Thyroid gland (tissue), 4 donors: ENCODE measurements around the gene SCN4A. TPM values are rescaled to one million over a fixed set of nuclear protein-coding genes. Genes with fewer than 3 reads are reported as not detected.
A peak's percentile ranks its signal among the peaks of the same experiment; 100 is the strongest.

Experiments
- DNase-seq, 2 donors: peaks; one replicate each; pipeline ENCODE4 v3.0.0-alpha.2; 2019
- H3K27ac ChIP-seq, 3 donors: fragments of 200-600 bp; sonication (generic); 1 replicate in 2 of 3; 2 replicates in 1 of 3; pipeline ENCODE4 v1.5.1; 2016 to 2019; ENCODE audit warnings: mild to moderate bottlenecking in 1 of 3, moderate library complexity in 1 of 3
- H3K27me3 ChIP-seq: fragments of 200-600 bp; sonication (generic); one replicate; pipeline ENCODE4 v1.5.1; 2019
- H3K36me3 ChIP-seq, 2 donors: fragments of 200-600 bp; sonication (generic); one replicate each; pipeline ENCODE4 v1.5.1; 2016 to 2019
- H3K4me1 ChIP-seq, 2 donors: fragments of 200-600 bp; sonication (generic); one replicate each; pipeline ENCODE4 v1.5.1; 2017 to 2019
- H3K4me3 ChIP-seq, 3 donors: fragments of 200-600 bp; sonication (generic); replicated peaks in 1 of 3; 1 replicate in 2 of 3; 2 replicates in 1 of 3; pipeline ENCODE4 v1.5.1; 2016; ENCODE audit warnings: mild to moderate bottlenecking in 1 of 3
- H3K9me3 ChIP-seq: fragments of 200-600 bp; sonication (generic); one replicate; pipeline ENCODE4 v1.5.1; 2017
- CTCF ChIP-seq, 6 experiments: fragments of 200-600 bp in 3 of 6; fragments of 450-650 bp in 3 of 6; sonication (generic) in 3 of 6; IDR thresholded peaks; one replicate each; pipeline ENCODE4 v1.5.1; 2016 to 2019; ENCODE audit warnings: antibody characterized with exemption in 6 of 6, mild to moderate bottlenecking in 2 of 6, inconsistent platforms in 1 of 6, moderate library complexity in 1 of 6
- POLR2A ChIP-seq, 2 donors: fragments of 450-650 bp; IDR thresholded peaks; one replicate each; pipeline ENCODE4 v1.6.1; 2017; ENCODE audit warnings: antibody characterized with exemption in 2 of 2, mild to moderate bottlenecking in 2 of 2, moderate library complexity in 1 of 2
- WGBS, 2 donors: methylation state at CpG; one replicate each; pipeline ENCODE4 v1.1.5; 2017; 5-methylcytosine and 5-hydroxymethylcytosine counted together
- intact Hi-C: fragments of 100-400 bp; cut with DNase I; formaldehyde crosslinking; loops from one replicate; pipeline ENCODE4 v1.15.1; 2023
- total RNA-seq, 4 donors: library from RNA; depleted of rRNA; stranded (reverse); fragments of >200 nt; gene quantifications; one replicate each; pipeline ENCODE4 v1.2.3, GENCODE V29; 2016

SCN4A gene
- total RNA-seq, 4 donors from 2014 or later = 2.4 to 7.1 (median 4.0) TPM

GRCh38 chr17:64016231-64016784, 43.6 kb upstream of the SCN4A start:
- peak overlapping the region in 2 of 3 donors; percentile 31 to 47 for H3K27ac ChIP-seq
- H3K4me3 ChIP-seq = no peak overlapping the region
- intact Hi-C loops = no loop called here

GRCh38 chr17:64015447-64015846, 42.7 kb upstream of the SCN4A start:
- intact Hi-C loops = no loop called here
- Histone ChIP-seq H3K9me3 (no peaks in the 10 kb centered on the region), H3K4me3 (no peak overlapping the region), H3K27me3 (no peaks in the 10 kb centered on the region), H3K36me3 (no peaks in the 10 kb centered on the region), H3K4me1 (peaks cover 0 to 4% of the 10 kb centered on the region in 2 donors), H3K27ac (peak overlapping the region in 2 of 3 donors; percentile 31 to 47)
- 89 to 91% methylated on average over 6 of the region's 6 CpGs for WGBS, 2 donors
- DNase-seq = no peak
- TF ChIP-seq CTCF (IDR thresholded peaks at IDR 0.05) (no peak), POLR2A (IDR thresholded peaks at IDR 0.05) (no peak)

More at GRCh38 chr17:64016231-64016784, 43.6 kb upstream of the SCN4A start:
- 73 to 75% methylated on average over 5 of the region's 5 CpGs for WGBS, 2 donors
- H3K27me3 ChIP-seq = no peaks in the 10 kb centered on the region
- H3K4me1 ChIP-seq = peaks cover 0 to 4% of the 10 kb centered on the region in 2 donors
- TF ChIP-seq POLR2A (IDR thresholded peaks at IDR 0.05) = no peak
- TF ChIP-seq CTCF (IDR thresholded peaks at IDR 0.05) = peak in 1 of 6 experiments; percentile 20
- DNase-seq = no peak
- H3K36me3 ChIP-seq = no peaks in the 10 kb centered on the region
- H3K9me3 ChIP-seq = no peaks in the 10 kb centered on the region

GRCh38 chr17:64009571-64010402, 37.1 kb upstream of the SCN4A start:
- H3K4me1 ChIP-seq = peaks cover 17 to 41% of the 10 kb centered on the region in 2 donors
- no peaks in the 10 kb centered on the region for H3K36me3 ChIP-seq
- no peak for DNase-seq
- no peak overlapping the region for H3K4me3 ChIP-seq
- no peak overlapping the region for H3K27ac ChIP-seq
- H3K27me3 ChIP-seq = no peaks in the 10 kb centered on the region
- intact Hi-C loops = no loop called here
- no peaks in the 10 kb centered on the region for H3K9me3 ChIP-seq
- 65 to 73% methylated on average over 8 of the region's 8 CpGs for WGBS, 2 donors
- TF ChIP-seq CTCF (IDR thresholded peaks at IDR 0.05) = no peak
- TF ChIP-seq POLR2A (IDR thresholded peaks at IDR 0.05) = no peak

- Histone ChIP-seq H3K4me3 (no peak overlapping the region), H3K27ac (no peak overlapping the region), H3K27me3 (no peaks in the 10 kb centered on the region), H3K9me3 (no peaks in the 10 kb centered on the region), H3K36me3 (no peaks in the 10 kb centered on the region), H3K4me1 (peaks cover 17 to 43% of the 10 kb centered on the region in 2 donors)
- WGBS, 2 donors = 65 to 70% methylated on average over 4 of the region's 4 CpGs
- DNase-seq = no peak
- intact Hi-C loops = no loop called here
- TF ChIP-seq POLR2A (IDR thresholded peaks at IDR 0.05) = no peak
- TF ChIP-seq CTCF (IDR thresholded peaks at IDR 0.05) = no peak
Observed at GRCh38 chr17:64008830-64009229, 36.1 kb upstream of the SCN4A start.

GRCh38 chr17:64008346-64008745, 35.6 kb upstream of the SCN4A start:
- H3K9me3 ChIP-seq = no peaks in the 10 kb centered on the region
- peaks cover 17 to 43% of the 10 kb centered on the region in 2 donors for H3K4me1 ChIP-seq
- H3K27ac ChIP-seq = peak overlapping the region in 1 of 3 donors; percentile 10
- WGBS, 2 donors = 83 to 87% methylated on average over 5 of the region's 5 CpGs
- TF ChIP-seq POLR2A (IDR thresholded peaks at IDR 0.05) = no peak
- TF ChIP-seq CTCF (IDR thresholded peaks at IDR 0.05) = no peak
- H3K36me3 ChIP-seq = no peaks in the 10 kb centered on the region
- DNase-seq = no peak
- no peak overlapping the region for H3K4me3 ChIP-seq
- intact Hi-C loops = no loop called here
- H3K27me3 ChIP-seq = no peaks in the 10 kb centered on the region
